CD14-positive monocyte (primary cell): ENCODE measurements around the gene AMOT. TPM values are rescaled to one million over a fixed set of nuclear protein-coding genes. Genes with fewer than 3 reads are reported as not detected.
A peak's percentile ranks its signal among the peaks of the same experiment; 100 is the strongest.

ENCODE experiments used
- DNase-seq, 3 donors: peaks; one replicate each; pipeline ENCODE4 v3.0.0-alpha.2; 2011 to 2022
- H2AFZ ChIP-seq: 2 replicates; pipeline ENCODE4 v1.6.0; 2012; ENCODE audit warnings: mild to moderate bottlenecking, low read depth, low read length, inconsistent platforms; ENCODE audit not compliant: insufficient read depth, poor library complexity, severe bottlenecking
- H3K27ac ChIP-seq, 2 donors: 1 replicate in 1 of 2; 2 replicates in 1 of 2; pipeline ENCODE4 v1.5.1; 2012 to 2013; ENCODE audit warnings: low read length in 2 of 2, control low read depth in 1 of 2, inconsistent platforms in 1 of 2, low read depth in 1 of 2, mild to moderate bottlenecking in 1 of 2
- H3K27me3 ChIP-seq, 2 donors: one replicate each; pipeline versions ENCODE4 v1.6.0 to v1.6.1; 2011 to 2013; ENCODE audit warnings: low read length in 2 of 2; ENCODE audit not compliant: control insufficient read depth in 2 of 2, insufficient read depth in 2 of 2
- H3K36me3 ChIP-seq, 2 donors: replicated peaks in 1 of 2; 1 replicate in 1 of 2; 2 replicates in 1 of 2; pipeline versions ENCODE4 v1.5.1 to v1.6.1; 2012 to 2013; ENCODE audit warnings: low read length in 2 of 2, control low read depth in 1 of 2, inconsistent platforms in 1 of 2, mild to moderate bottlenecking in 1 of 2; ENCODE audit not compliant: insufficient read depth in 2 of 2, control insufficient read depth in 1 of 2
- H3K4me1 ChIP-seq, 2 donors: 1 replicate in 1 of 2; 2 replicates in 1 of 2; pipeline versions ENCODE4 v1.5.1 to v1.6.1; 2012 to 2013; ENCODE audit warnings: low read length in 2 of 2, control low read depth in 1 of 2, inconsistent platforms in 1 of 2, mild to moderate bottlenecking in 1 of 2, moderate library complexity in 1 of 2; ENCODE audit not compliant: insufficient read depth in 2 of 2, control insufficient read depth in 1 of 2
- H3K4me2 ChIP-seq: replicated peaks from 2 replicates; pipeline ENCODE3; 2012; ENCODE audit warnings: low read length, moderate library complexity, mild to moderate bottlenecking; ENCODE audit not compliant: poor library complexity, severe bottlenecking; ENCODE audit errors: extremely low read depth
- H3K4me3 ChIP-seq, 3 experiments: fragments of 200-600 bp in 1 of 3; sonication (generic) in 1 of 3; replicated peaks in 1 of 3; 1 replicate in 2 of 3; 2 replicates in 1 of 3; pipeline ENCODE4 v1.5.1; 2011 to 2013; ENCODE audit warnings: low read length in 3 of 3, mild to moderate bottlenecking in 3 of 3, control low read depth in 2 of 3, low read depth in 2 of 3, inconsistent platforms in 1 of 3, moderate library complexity in 1 of 3
- H3K79me2 ChIP-seq: 2 replicates; pipeline ENCODE4 v1.6.0; 2012; ENCODE audit warnings: mild to moderate bottlenecking, control low read depth, inconsistent platforms, low read length, moderate library complexity; ENCODE audit not compliant: insufficient read depth
- H3K9ac ChIP-seq: 2 replicates; pipeline ENCODE4 v1.6.0; 2017; ENCODE audit warnings: low read length, mild to moderate bottlenecking; ENCODE audit not compliant: insufficient read depth, poor library complexity, severe bottlenecking
- H3K9me3 ChIP-seq, 2 donors: replicated peaks in 1 of 2; 1 replicate in 1 of 2; 2 replicates in 1 of 2; pipeline versions ENCODE4 v1.5.1 to v1.6.1; 2012 to 2013; ENCODE audit warnings: low read length in 2 of 2, control low read depth in 1 of 2; ENCODE audit not compliant: control insufficient read depth in 1 of 2, insufficient read depth in 1 of 2
- H4K20me1 ChIP-seq: 2 replicates; pipeline ENCODE4 v1.6.0; 2012; ENCODE audit warnings: mild to moderate bottlenecking, low read length, control low read depth, moderate library complexity; ENCODE audit not compliant: insufficient read depth
- H3K27ac Mint-ChIP-seq, 7 donors: one replicate each; pipeline ENCODE4 v1.8.0; 2020; ENCODE audit warnings: mild to moderate bottlenecking in 7 of 7, mixed read lengths in 7 of 7, moderate library complexity in 6 of 7, inconsistent platforms in 2 of 7
- H3K27me3 Mint-ChIP-seq, 3 donors: one replicate each; pipeline ENCODE4 v1.8.0; 2021 to 2022; ENCODE audit warnings: low read depth in 3 of 3, mild to moderate bottlenecking in 3 of 3, mixed read lengths in 3 of 3, moderate library complexity in 3 of 3, inconsistent platforms in 1 of 3
- H3K36me3 Mint-ChIP-seq, 2 donors: one replicate each; pipeline ENCODE4 v1.8.0; 2020; ENCODE audit warnings: mixed read lengths in 2 of 2, inconsistent platforms in 1 of 2, mild to moderate bottlenecking in 1 of 2
- H3K4me1 Mint-ChIP-seq: one replicate; pipeline ENCODE4 v1.8.0; 2020; ENCODE audit warnings: mild to moderate bottlenecking, mixed read lengths
- H3K4me3 Mint-ChIP-seq, 2 donors: one replicate each; pipeline ENCODE4 v1.8.0; 2020; ENCODE audit warnings: mild to moderate bottlenecking in 2 of 2, mixed read lengths in 2 of 2, moderate library complexity in 1 of 2
- H3K9me3 Mint-ChIP-seq, 7 donors: one replicate each; pipeline ENCODE4 v1.8.0; 2020 to 2022; ENCODE audit warnings: mixed read lengths in 7 of 7, mild to moderate bottlenecking in 6 of 7, moderate library complexity in 6 of 7, inconsistent platforms in 2 of 7
- WGBS: methylation state at CpG from one replicate; pipeline ENCODE4 v1.1.5; 2013; ENCODE audit warnings: missing lambda C conversion rate; ENCODE audit not compliant: insufficient coverage; 5-methylcytosine and 5-hydroxymethylcytosine counted together
- intact Hi-C, 2 donors: fragments of 100-400 bp; cut with micrococcal nuclease; formaldehyde crosslinking; loops; one replicate each; pipeline versions ENCODE4 v1.15.0 to v1.15.1; 2023
- polyA plus RNA-seq, 3 donors: library from polyadenylated mRNA; depleted of rRNA in 1 of 3; unstranded in 2 of 3; stranded (reverse) in 1 of 3; fragments of 300-500 nt in 2 of 3; fragments of >200 nt in 1 of 3; fragmentation: Illumina TruSeq in 2 of 3; gene quantifications; 1 replicate in 2 of 3; 2 replicates in 1 of 3; pipeline ENCODE4 v1.2.3, GENCODE V29; 2012 to 2021
- small RNA-seq: library from RNA; depleted of rRNA; stranded (forward); fragments of <200 nt; gene quantifications from one replicate; pipeline ENCODE3, GENCODE V24; 2012; ENCODE audit warnings: low read depth; ENCODE audit not compliant: insufficient read length
- TF ChIP-seq, protein P1 (sequence below): fragments of 200-600 bp; IDR thresholded peaks from one replicate; pipeline ENCODE4 v1.8.0; 2022; ENCODE audit warnings: antibody characterized with exemption, mild to moderate bottlenecking

Gene AMOT
- polyA plus RNA-seq, 3 donors: 0.04 to 0.11 TPM; not detected in 1

DNA sequence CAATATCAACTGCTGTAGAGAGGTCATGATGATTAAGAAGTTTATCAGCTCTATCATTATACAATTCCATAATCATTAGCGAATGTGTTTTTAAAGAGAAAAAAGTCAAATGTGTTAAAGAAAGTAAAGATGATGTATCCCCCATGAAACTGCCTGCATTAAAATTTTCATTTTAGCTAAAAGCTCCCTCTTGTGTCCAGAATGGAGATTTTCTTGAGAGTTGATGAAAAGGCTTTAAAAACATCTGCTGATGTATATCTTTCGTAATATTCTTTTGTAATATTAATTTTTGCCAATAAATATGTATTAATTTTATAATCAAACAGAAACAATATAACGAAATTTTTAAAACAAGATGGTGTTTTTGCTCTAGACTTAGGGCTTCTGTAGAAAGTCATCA lies 108.8 kb downstream of the AMOT start:
- H3K4me2 ChIP-seq: no peak overlapping the region
- Mint-ChIP-seq H3K4me1 (peaks cover 12% of the 10 kb centered on the region), H3K4me3 (no peak overlapping the region), H3K9me3 (peaks cover 0 to 1% (median 0%) of the 10 kb centered on the region in 7 donors), H3K27me3 (no peaks in the 10 kb centered on the region), H3K27ac (no peak overlapping the region), H3K36me3 (no peaks in the 10 kb centered on the region)
- H4K20me1 ChIP-seq: no peaks in the 10 kb centered on the region
- H3K9ac ChIP-seq: no peak overlapping the region
- no peak overlapping the region for H3K4me3 ChIP-seq
- no peak for DNase-seq
- no peak overlapping the region for H3K27ac ChIP-seq
- H2AFZ ChIP-seq: no peak overlapping the region
- H3K4me1 ChIP-seq: peaks cover 15 to 16% of the 10 kb centered on the region in 2 donors
- no peaks in the 10 kb centered on the region for H3K79me2 ChIP-seq
- WGBS: no CpG with 5 or more reads among the region's 3 CpGs
- TF ChIP-seq, protein P1, sequence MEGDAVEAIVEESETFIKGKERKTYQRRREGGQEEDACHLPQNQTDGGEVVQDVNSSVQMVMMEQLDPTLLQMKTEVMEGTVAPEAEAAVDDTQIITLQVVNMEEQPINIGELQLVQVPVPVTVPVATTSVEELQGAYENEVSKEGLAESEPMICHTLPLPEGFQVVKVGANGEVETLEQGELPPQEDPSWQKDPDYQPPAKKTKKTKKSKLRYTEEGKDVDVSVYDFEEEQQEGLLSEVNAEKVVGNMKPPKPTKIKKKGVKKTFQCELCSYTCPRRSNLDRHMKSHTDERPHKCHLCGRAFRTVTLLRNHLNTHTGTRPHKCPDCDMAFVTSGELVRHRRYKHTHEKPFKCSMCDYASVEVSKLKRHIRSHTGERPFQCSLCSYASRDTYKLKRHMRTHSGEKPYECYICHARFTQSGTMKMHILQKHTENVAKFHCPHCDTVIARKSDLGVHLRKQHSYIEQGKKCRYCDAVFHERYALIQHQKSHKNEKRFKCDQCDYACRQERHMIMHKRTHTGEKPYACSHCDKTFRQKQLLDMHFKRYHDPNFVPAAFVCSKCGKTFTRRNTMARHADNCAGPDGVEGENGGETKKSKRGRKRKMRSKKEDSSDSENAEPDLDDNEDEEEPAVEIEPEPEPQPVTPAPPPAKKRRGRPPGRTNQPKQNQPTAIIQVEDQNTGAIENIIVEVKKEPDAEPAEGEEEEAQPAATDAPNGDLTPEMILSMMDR: peak; percentile 19
- intact Hi-C loops: no loop called here
- H3K36me3 ChIP-seq: no peaks in the 10 kb centered on the region
- H3K9me3 ChIP-seq: no peaks in the 10 kb centered on the region
- H3K27me3 ChIP-seq: no peaks in the 10 kb centered on the region

Small RNAs within 50 kb of the gene (small RNA-seq; reads per million reads assigned to genes)
- not detected for gene RN7SL266P

Other genes with a start within 250 kb of the AMOT start
- gene LHFPL1, start 160.9 kb downstream of the AMOT start, polyA plus RNA-seq: not detected